AG10803 (cell line): Measurements from ENCODE around the gene RASSF5.

Experiments used
- DNase-seq: peaks from one replicate; pipeline ENCODE4 v3.0.0; 2010; ENCODE audit warnings: low read depth
- H3K4me3 ChIP-seq: 2 replicates; pipeline ENCODE4 v1.5.1; 2011; ENCODE audit warnings: mild to moderate bottlenecking, low read length, control low read depth
- CTCF ChIP-seq: conservative IDR thresholded peaks from 2 replicates; pipeline ENCODE4 v1.5.1; 2011; ENCODE audit warnings: mild to moderate bottlenecking, low read length, control low read depth, inconsistent platforms

Gene RASSF5

GRCh38 chr1:206636671-206637070 is 129.3 kb downstream of the RASSF5 start:
- peak overlapping the region; percentile 79 for H3K4me3 ChIP-seq
- no peak for TF ChIP-seq CTCF
- DNase-seq = no peak

GRCh38 chr1:206637605-206638004 is 130.3 kb downstream of the RASSF5 start:
- no peak for TF ChIP-seq CTCF
- no peak overlapping the region for H3K4me3 ChIP-seq
- no peak for DNase-seq
